ENCODE measurements around the gene MDH1. TPM values are rescaled to one million over a fixed set of nuclear protein-coding genes. Genes with fewer than 3 reads are reported as not detected.
"Not testable (repeated sequence)": the region's sequence is repeated elsewhere in the genome, so short reads cannot be mapped to it uniquely, and the experiment has no call there.

The MDH1 gene
- total RNA-seq, 1 donor = 189 TPM

DNA sequence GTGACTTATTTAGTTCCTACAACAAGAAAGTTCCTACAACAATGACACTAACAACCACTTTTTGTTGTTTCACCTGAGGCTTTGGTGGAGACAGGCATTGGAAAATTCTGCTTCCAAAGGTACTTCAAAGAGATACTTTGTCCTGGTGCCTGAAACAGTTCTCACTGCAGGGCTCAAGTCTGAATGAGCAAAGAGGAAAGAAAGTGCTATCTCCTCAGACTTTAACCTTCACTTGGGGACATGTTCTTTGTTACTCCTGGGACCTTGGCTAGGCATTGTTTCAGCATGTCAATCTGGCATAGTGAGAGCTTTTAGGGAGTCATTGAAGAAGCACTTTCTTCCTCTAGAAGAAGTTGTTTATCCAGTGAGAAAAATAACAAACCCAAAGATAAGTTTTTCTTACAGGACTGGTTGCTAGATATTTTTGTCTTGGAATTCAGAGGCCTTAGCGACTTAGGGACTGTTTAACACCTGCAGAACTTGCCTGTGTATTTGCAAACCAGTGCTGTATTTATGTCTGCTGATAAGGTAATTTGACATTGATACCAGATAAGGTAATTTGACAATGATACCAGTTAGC lies 12.2 kb downstream of the MDH1 start:
- H3K4me3 ChIP-seq (ENCODE audit: low read depth, low read length) = no peak overlapping the region
- no peak for DNase-seq (ENCODE audit: low read depth)
- TF ChIP-seq, protein P1, sequence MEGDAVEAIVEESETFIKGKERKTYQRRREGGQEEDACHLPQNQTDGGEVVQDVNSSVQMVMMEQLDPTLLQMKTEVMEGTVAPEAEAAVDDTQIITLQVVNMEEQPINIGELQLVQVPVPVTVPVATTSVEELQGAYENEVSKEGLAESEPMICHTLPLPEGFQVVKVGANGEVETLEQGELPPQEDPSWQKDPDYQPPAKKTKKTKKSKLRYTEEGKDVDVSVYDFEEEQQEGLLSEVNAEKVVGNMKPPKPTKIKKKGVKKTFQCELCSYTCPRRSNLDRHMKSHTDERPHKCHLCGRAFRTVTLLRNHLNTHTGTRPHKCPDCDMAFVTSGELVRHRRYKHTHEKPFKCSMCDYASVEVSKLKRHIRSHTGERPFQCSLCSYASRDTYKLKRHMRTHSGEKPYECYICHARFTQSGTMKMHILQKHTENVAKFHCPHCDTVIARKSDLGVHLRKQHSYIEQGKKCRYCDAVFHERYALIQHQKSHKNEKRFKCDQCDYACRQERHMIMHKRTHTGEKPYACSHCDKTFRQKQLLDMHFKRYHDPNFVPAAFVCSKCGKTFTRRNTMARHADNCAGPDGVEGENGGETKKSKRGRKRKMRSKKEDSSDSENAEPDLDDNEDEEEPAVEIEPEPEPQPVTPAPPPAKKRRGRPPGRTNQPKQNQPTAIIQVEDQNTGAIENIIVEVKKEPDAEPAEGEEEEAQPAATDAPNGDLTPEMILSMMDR (IDR thresholded peaks at IDR 0.05; ENCODE audit: insufficient read depth, low read depth, low read length) = no peak

DNA sequence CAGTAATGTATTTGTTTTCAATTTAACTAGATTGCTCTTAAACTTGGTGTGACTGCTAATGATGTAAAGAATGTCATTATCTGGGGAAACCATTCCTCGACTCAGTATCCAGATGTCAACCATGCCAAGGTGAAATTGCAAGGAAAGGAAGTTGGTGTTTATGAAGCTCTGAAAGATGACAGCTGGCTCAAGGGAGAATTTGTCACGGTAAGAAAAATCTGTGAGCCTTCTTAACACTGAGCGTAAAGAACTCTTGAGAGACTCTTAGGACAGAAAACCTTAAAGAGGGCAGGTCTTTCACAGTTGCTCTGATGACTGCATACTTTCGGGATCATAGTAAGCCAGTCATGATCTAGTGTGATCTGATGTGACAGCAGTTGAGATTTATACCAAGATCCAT lies 15.9 kb downstream of the MDH1 start:
- TF ChIP-seq, protein P1 (IDR thresholded peaks at IDR 0.05; ENCODE audit: insufficient read depth, low read depth, low read length) = no peak
- H3K4me3 ChIP-seq (ENCODE audit: low read depth, low read length) = no peak overlapping the region
- DNase-seq (ENCODE audit: low read depth) = no peak

DNA sequence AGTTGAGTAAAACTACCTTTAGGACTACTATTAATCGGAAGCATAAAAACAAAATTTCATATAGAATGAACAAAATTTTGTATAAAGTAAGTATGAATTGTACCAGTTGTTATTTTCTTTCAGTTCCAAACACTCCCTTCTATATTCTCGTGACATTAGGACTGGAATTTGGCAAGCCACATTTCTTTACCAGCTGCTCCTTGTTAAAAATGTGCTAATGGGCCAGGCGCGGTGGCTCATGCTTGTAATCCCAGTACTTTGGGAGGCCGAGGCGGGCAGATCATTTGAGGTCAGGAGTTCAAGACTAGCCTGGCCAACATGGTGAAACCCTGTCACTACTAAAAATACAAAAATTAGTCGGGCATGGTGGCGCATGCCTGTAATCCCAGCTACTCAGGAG lies 20.1 kb downstream of the MDH1 start:
- not testable (repeated sequence) for H3K4me3 ChIP-seq (ENCODE audit: low read depth, low read length)
- peak; percentile 58 for DNase-seq (ENCODE audit: low read depth)

DNA sequence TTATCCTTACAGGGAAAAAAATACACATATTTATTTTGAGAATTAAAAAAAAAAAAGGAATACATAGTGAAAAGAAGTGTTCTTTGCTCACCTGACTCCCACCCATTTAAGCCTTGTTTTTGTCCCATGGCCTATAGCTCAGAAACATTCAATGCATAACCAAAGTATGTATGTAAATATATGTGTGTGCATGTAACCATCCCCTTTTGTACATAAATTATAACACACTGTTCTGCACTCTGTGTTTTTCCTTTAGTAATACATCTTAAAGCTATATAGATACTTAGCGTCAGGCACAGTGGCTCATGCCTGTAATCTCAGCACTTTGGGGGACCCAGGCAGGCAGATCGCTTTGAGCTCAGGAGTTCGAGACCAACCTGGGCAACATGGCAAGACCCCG lies 21.8 kb downstream of the MDH1 start:
- no peak for DNase-seq (ENCODE audit: low read depth)
- H3K4me3 ChIP-seq (ENCODE audit: low read depth, low read length) = no peak overlapping the region
- TF ChIP-seq, protein P1 (IDR thresholded peaks at IDR 0.05; ENCODE audit: insufficient read depth, low read depth, low read length) = no peak

DNA sequence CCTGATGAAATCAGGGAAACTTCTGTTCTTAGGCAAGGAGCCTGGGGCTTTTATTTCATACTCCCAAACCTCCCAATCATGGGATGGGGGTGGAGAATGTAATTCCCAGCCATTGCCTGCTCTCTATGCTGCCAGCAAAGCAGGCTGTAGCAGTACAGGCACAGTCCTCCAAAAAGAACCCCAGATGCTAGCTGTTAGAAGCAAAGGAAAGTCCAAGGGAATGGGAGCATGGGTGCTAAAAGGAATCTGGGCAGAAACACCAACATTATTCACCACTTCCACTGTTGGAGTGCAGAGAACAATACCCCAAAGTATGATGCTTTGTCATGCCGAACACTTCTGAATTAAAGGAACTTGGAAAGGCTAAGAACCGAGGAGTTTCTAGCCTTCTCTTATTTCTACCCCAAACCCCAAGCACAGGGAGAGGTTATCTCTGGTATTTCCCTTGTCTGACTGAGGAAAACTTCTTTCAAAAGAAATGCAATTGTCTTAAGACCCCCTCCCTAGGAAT lies 24.7 kb downstream of the MDH1 start:
- peak; percentile 6 for DNase-seq (ENCODE audit: low read depth)
- TF ChIP-seq, protein P1 (IDR thresholded peaks at IDR 0.05; ENCODE audit: insufficient read depth, low read depth, low read length) = no peak
- H3K4me3 ChIP-seq (ENCODE audit: low read depth, low read length) = no peak overlapping the region

DNA sequence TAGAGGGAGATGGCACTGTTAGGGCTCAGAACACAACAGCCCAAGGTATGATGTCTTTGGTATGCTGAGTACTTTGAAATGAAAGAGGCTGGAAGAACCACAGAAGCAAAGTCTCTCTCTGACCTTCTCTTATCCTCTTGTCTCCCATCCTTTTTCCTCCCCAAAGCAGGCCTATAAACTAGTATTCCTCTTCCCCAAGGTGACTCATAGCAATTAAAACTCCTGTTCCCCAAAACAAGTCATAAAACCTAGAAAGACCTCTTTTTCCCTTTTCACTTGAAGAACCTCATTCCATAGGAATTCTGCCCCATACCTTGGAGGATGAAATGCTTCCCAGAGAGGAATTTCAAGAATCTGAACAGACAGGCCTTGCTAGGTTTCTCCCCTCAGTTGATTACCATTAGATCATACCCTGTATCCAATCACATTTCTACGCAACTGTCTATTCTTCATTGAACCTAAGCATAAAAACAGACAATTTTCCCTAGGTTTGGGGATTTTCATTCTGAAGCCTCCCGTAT lies 25.7 kb downstream of the MDH1 start:
- TF ChIP-seq, protein P1 (IDR thresholded peaks at IDR 0.05; ENCODE audit: insufficient read depth, low read depth, low read length) = no peak
- no peak overlapping the region for H3K4me3 ChIP-seq (ENCODE audit: low read depth, low read length)
- peak; percentile 76 for DNase-seq (ENCODE audit: low read depth)

DNA sequence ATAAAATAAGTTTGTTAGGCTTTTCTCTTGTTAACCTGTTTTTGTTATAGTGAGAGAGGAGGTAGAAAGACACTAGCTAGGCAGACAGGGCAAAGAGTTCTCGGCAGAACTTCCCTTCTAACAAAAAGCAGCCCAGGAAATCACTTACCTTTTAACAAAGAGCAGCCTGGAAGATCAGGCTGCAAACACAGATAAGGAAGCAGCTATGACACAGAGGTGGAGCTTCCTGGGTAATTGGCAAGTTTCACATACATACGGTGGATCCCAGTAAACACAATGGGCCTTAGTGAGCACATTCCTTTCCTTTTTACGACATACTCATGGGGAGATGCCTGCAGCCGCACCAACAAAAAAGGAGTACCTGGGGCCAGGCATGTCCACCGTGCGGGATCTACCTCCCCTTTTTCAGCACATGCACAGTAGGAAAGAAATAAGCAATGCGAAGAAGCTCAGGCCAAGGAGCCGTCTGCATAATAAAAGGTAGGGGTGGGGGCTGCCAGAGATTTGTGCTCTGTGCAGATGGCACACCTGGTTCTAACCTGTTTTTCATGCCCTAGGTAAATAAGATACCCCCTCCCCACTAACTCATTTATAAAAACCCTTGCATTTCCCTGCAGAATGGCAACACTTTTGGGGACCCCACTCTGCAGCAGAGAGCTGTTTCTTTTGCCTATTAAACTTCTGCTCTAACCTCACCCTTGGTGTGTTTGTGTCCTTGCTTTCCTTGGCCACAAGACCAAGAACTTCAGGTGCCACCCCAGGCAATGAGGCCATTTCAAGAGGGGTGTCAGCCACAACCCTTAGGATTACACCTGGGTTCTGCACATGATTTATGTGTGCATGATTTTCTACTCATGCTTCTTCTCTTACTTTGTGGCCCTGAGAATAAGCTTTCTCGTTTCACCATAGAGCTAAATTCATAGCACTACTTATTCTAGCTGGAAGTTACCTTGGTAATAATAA lies 26.5 kb downstream of the MDH1 start:
- DNase-seq (ENCODE audit: low read depth) = peak; percentile 35
- TF ChIP-seq, protein P1 (IDR thresholded peaks at IDR 0.05; ENCODE audit: insufficient read depth, low read depth, low read length) = no peak
- H3K4me3 ChIP-seq (ENCODE audit: low read depth, low read length) = no peak overlapping the region

Data from fibroblast of villous mesenchyme (primary cell).